Measurements from ENCODE around the gene MSH5.

GRCh38 chr6:31739639-31740396 lies at the start of gene MSH5:
- peak in 1 of 3 experiments; percentile 12 for TF ChIP-seq CTCF (IDR thresholded peaks at IDR 0.05)
- no peak for TF ChIP-seq POLR2A (IDR thresholded peaks at IDR 0.05; ENCODE audit: low read depth)

Measured in esophagus muscularis mucosa (tissue), 3 donors.